A549 (cell line): ENCODE data around the gene RBM25.

Source experiments
- CBX8 ChIP-seq: fragments of 200-600 bp; sonication (generic); IDR thresholded peaks from 2 replicates; pipeline ENCODE4 v1.6.1; 2016
- CHD4 ChIP-seq: fragments of 200-600 bp; sonication (generic); IDR thresholded peaks from 2 replicates; pipeline ENCODE4 v1.6.1; 2016; ENCODE audit warnings: antibody characterized with exemption, mild to moderate bottlenecking, borderline replicate concordance
- CTCF ChIP-seq: fragments of >200 bp; sonication (Bioruptor Twin); formaldehyde crosslinking; IDR thresholded peaks from 3 replicates; pipeline ENCODE4 v1.5.1; 2016
- HDAC2 ChIP-seq: fragments of 200-600 bp; sonication (generic); IDR thresholded peaks from 2 replicates; pipeline ENCODE4 v1.6.1; 2016
- HOXA7 ChIP-seq: fragments of 250-450 bp; sonication (Bioruptor Pico); IDR thresholded peaks from 2 replicates; pipeline ENCODE4 v1.5.0; 2020; ENCODE audit warnings: mild to moderate bottlenecking, moderate library complexity
- HOXB5 ChIP-seq: fragments of 250-450 bp; sonication (Bioruptor Pico); IDR thresholded peaks from 2 replicates; pipeline ENCODE4 v1.5.0; 2020; ENCODE audit warnings: mild to moderate bottlenecking, moderate library complexity
- JUN ChIP-seq, 2 experiments: fragments of >200 bp; sonication (Bioruptor Twin); formaldehyde crosslinking; IDR thresholded peaks; 2 replicates in 1 of 2; 3 replicates in 1 of 2; pipeline ENCODE4 v1.6.1; 2016 to 2017
- MAX ChIP-seq: IDR thresholded peaks from 2 replicates; pipeline ENCODE4 v1.6.1; 2012
- POLR2A ChIP-seq: IDR thresholded peaks from 2 replicates; pipeline ENCODE4 v1.6.1; 2012; ENCODE audit warnings: mild to moderate bottlenecking, low read length
- RAD21 ChIP-seq, 2 experiments: fragments of >200 bp in 1 of 2; sonication (Bioruptor Twin) in 1 of 2; formaldehyde crosslinking in 1 of 2; IDR thresholded peaks in 1 of 2; conservative IDR thresholded peaks in 1 of 2; 2 replicates in 1 of 2; 3 replicates in 1 of 2; pipeline ENCODE4 v1.6.1; 2012 to 2018; ENCODE audit warnings: inconsistent platforms in 1 of 2
- SMC3 ChIP-seq: fragments of >200 bp; sonication (Bioruptor Twin); formaldehyde crosslinking; IDR thresholded peaks from 3 replicates; pipeline ENCODE4 v1.6.1; 2018; ENCODE audit warnings: inconsistent platforms

GRCh38 chr14:73166399-73166798, 108.1 kb downstream of the RBM25 start:
- TF ChIP-seq CTCF (no peak), HOXB5 (CRISPR knock-in tag) (no peak), CHD4 (no peak), HOXA7 (CRISPR knock-in tag) (no peak), POLR2A (no peak), CBX8 (no peak), RAD21 (conservative IDR thresholded peaks at IDR 0.05 in 1 of 2, IDR thresholded peaks at IDR 0.05 in 1 of 2) (no peak), MAX (no peak), JUN (IDR thresholded peaks at IDR 0.05) (no peak), HDAC2 (no peak), SMC3 (no peak)
